H9 (cell line): ENCODE measurements around the gene TMEM237. TPM values are rescaled to one million over a fixed set of nuclear protein-coding genes. Genes with fewer than 3 reads are reported as not detected.

Experiments used
- DNase-seq: peaks from one replicate; pipeline ENCODE4 v3.0.0-alpha.2; 2017
- H2AFZ ChIP-seq: one replicate; pipeline ENCODE4 v1.6.1; 2013; ENCODE audit warnings: mild to moderate bottlenecking, low read length, control low read depth, moderate library complexity
- H2AK5ac ChIP-seq: 2 replicates; pipeline ENCODE4 v1.6.1; 2013; ENCODE audit warnings: low read length, control low read depth, mixed read lengths; ENCODE audit not compliant: insufficient read length
- H2BK120ac ChIP-seq: one replicate; pipeline ENCODE4 v1.6.1; 2013; ENCODE audit warnings: low read depth, mild to moderate bottlenecking, low read length, control low read depth, inconsistent platforms; ENCODE audit not compliant: poor library complexity, severe bottlenecking
- H2BK12ac ChIP-seq: 2 replicates; pipeline ENCODE4 v1.6.1; 2013; ENCODE audit warnings: low read length, control low read depth, mixed read lengths, low read depth; ENCODE audit not compliant: insufficient read length
- H2BK15ac ChIP-seq: 2 replicates; pipeline ENCODE4 v1.6.1; 2013; ENCODE audit warnings: low read depth, low read length, control low read depth
- H2BK20ac ChIP-seq: one replicate; pipeline ENCODE4 v1.6.1; 2013; ENCODE audit warnings: low read depth, mild to moderate bottlenecking, low read length, control low read depth, inconsistent platforms; ENCODE audit not compliant: poor library complexity, severe bottlenecking
- H2BK5ac ChIP-seq: 2 replicates; pipeline ENCODE4 v1.6.1; 2013; ENCODE audit warnings: low read length, control low read depth, mixed read lengths; ENCODE audit not compliant: insufficient read length
- H3K14ac ChIP-seq: 2 replicates; pipeline ENCODE4 v1.6.1; 2013; ENCODE audit warnings: low read length, control low read depth; ENCODE audit not compliant: insufficient read depth
- H3K18ac ChIP-seq: 2 replicates; pipeline ENCODE4 v1.6.1; 2013; ENCODE audit warnings: low read depth, mild to moderate bottlenecking, mixed read lengths, low read length, control low read depth; ENCODE audit not compliant: insufficient read length
- H3K23ac ChIP-seq: 2 replicates; pipeline ENCODE4 v1.6.1; 2013; ENCODE audit warnings: low read length, control low read depth, mixed read lengths, low read depth; ENCODE audit not compliant: insufficient read length
- H3K23me2 ChIP-seq: 2 replicates; pipeline ENCODE4 v1.6.1; 2013; ENCODE audit warnings: low read depth, mild to moderate bottlenecking, mixed read lengths, low read length, control low read depth; ENCODE audit not compliant: insufficient read length, poor library complexity, severe bottlenecking
- H3K27ac ChIP-seq: 2 replicates; pipeline ENCODE4 v1.5.1; 2013; ENCODE audit warnings: low read length, control low read depth, mixed read lengths, low read depth; ENCODE audit not compliant: insufficient read length
- H3K27me3 ChIP-seq: 2 replicates; pipeline ENCODE4 v1.6.1; 2013; ENCODE audit warnings: low read length, control low read depth, inconsistent platforms; ENCODE audit not compliant: insufficient read depth
- H3K4ac ChIP-seq: 2 replicates; pipeline ENCODE4 v1.6.1; 2013; ENCODE audit warnings: low read depth, mild to moderate bottlenecking, control low read depth, inconsistent platforms, low read length, moderate library complexity
- H3K4me1 ChIP-seq: 2 replicates; pipeline ENCODE4 v1.6.1; 2013; ENCODE audit warnings: low read length, control low read depth, inconsistent platforms; ENCODE audit not compliant: insufficient read depth
- H3K4me2 ChIP-seq: 2 replicates; pipeline ENCODE4 v1.6.1; 2013; ENCODE audit warnings: low read length, control low read depth, mixed read lengths; ENCODE audit not compliant: insufficient read length, insufficient read depth
- H3K56ac ChIP-seq: 2 replicates; pipeline ENCODE4 v1.6.1; 2013; ENCODE audit warnings: low read depth, mild to moderate bottlenecking, mixed read lengths, low read length, control low read depth; ENCODE audit not compliant: insufficient read length
- H3K79me1 ChIP-seq: 2 replicates; pipeline ENCODE4 v1.6.1; 2013; ENCODE audit warnings: low read depth, mild to moderate bottlenecking, moderate library complexity, low read length, control low read depth, inconsistent platforms; ENCODE audit not compliant: insufficient read depth, poor library complexity, severe bottlenecking
- H3K79me2 ChIP-seq: 2 replicates; pipeline ENCODE4 v1.6.1; 2013; ENCODE audit warnings: low read length, control low read depth, inconsistent platforms; ENCODE audit not compliant: insufficient read depth
- H3K9ac ChIP-seq: 2 replicates; pipeline ENCODE4 v1.6.1; 2013; ENCODE audit warnings: low read length, control low read depth, mixed read lengths; ENCODE audit not compliant: insufficient read length; ENCODE audit errors: extremely low read depth
- H3K9me3 ChIP-seq: one replicate; pipeline ENCODE4 v1.6.1; 2013; ENCODE audit warnings: low read depth, low read length, inconsistent platforms; ENCODE audit not compliant: control insufficient read depth
- H3T11ph ChIP-seq: one replicate; pipeline ENCODE4 v1.6.1; 2013; ENCODE audit warnings: mild to moderate bottlenecking, low read length, control low read depth, inconsistent platforms
- H4K20me1 ChIP-seq: one replicate; pipeline ENCODE4 v1.6.1; 2013; ENCODE audit not compliant: control insufficient read depth, insufficient read length, insufficient read depth
- H4K5ac ChIP-seq: 2 replicates; pipeline ENCODE4 v1.6.1; 2013; ENCODE audit warnings: low read depth, mild to moderate bottlenecking, mixed read lengths, low read length, control low read depth; ENCODE audit not compliant: insufficient read length
- H4K8ac ChIP-seq: replicated peaks from 2 replicates; pipeline ENCODE4 v1.6.1; 2013; ENCODE audit warnings: low read length, control low read depth, mixed read lengths, low read depth; ENCODE audit not compliant: insufficient read length
- H4K91ac ChIP-seq: 2 replicates; pipeline ENCODE4 v1.6.1; 2013; ENCODE audit warnings: low read depth, mild to moderate bottlenecking, moderate library complexity, mixed read lengths, low read length, control low read depth; ENCODE audit not compliant: insufficient read length
- H3K27ac Mint-ChIP-seq, 3 experiments: 2 replicates in 2 of 3; 3 replicates in 1 of 3; pipeline ENCODE4 v1.8.0; 2020 to 2021; ENCODE audit warnings: mixed read lengths in 3 of 3, mild to moderate bottlenecking in 1 of 3, moderate library complexity in 1 of 3
- H3K27me3 Mint-ChIP-seq: 2 replicates; pipeline ENCODE4 v1.8.0; 2021; ENCODE audit warnings: low read depth, mild to moderate bottlenecking, moderate library complexity, mixed read lengths
- H3K36me3 Mint-ChIP-seq, 3 experiments: 2 replicates in 2 of 3; 3 replicates in 1 of 3; pipeline ENCODE4 v1.8.0; 2020 to 2021; ENCODE audit warnings: low read depth in 3 of 3, mixed read lengths in 3 of 3; ENCODE audit not compliant: insufficient read depth in 1 of 3
- H3K4me1 Mint-ChIP-seq, 2 experiments: 2 replicates each; pipeline ENCODE4 v1.8.0; 2020; ENCODE audit warnings: mixed read lengths in 2 of 2
- H3K4me3 Mint-ChIP-seq, 2 experiments: 2 replicates in 1 of 2; 3 replicates in 1 of 2; pipeline ENCODE4 v1.8.0; 2020 to 2021; ENCODE audit warnings: mild to moderate bottlenecking in 2 of 2, mixed read lengths in 2 of 2, moderate library complexity in 1 of 2
- H3K9me3 Mint-ChIP-seq, 2 experiments: 2 replicates in 1 of 2; 3 replicates in 1 of 2; pipeline ENCODE4 v1.8.0; 2020; ENCODE audit warnings: mild to moderate bottlenecking in 2 of 2, mixed read lengths in 2 of 2, moderate library complexity in 1 of 2
- CTCF ChIP-seq: fragments of 200-600 bp; sonication (generic); conservative IDR thresholded peaks from 3 replicates; pipeline ENCODE4 v1.8.0; 2021; ENCODE audit warnings: antibody characterized with exemption, mild to moderate bottlenecking
- WGBS: extraction: QIAGEN DNeasy Blood & Tissue Kit; methylation state at CpG from one replicate; pipeline ENCODE4 v1.1.7; 2013; ENCODE audit warnings: missing lambda C conversion rate, low lambda C conversion rate, mixed read lengths; ENCODE audit not compliant: insufficient read length; ENCODE audit errors: extremely low coverage; 5-methylcytosine and 5-hydroxymethylcytosine counted together
- total RNA-seq: library from RNA; stranded (reverse); gene quantifications from 2 replicates; pipeline ENCODE4 v1.2.1, GENCODE V29; 2021

TMEM237 gene
- total RNA-seq, 1 experiment from 2014 or later = 37.7 TPM

DNA sequence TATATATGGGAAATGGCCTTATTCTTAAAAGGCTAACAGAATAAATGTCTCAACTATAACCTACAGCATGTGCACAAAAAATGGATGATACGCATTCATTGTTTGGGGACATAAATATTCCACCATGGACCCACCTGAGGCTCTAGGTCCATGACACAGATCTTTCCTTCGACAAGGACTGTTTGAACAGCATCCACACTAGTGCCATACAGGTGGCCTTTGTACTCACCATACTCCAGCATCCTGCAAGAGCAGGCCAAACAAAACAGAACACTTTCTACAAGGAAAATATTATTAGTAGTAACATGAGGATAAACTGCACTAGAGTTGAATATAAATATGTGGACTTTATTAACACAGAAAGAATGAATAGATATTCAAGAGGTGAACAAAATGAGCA is 6.1 kb upstream of the TMEM237 start:
- no peak overlapping the region for H2BK15ac ChIP-seq
- H3K4ac ChIP-seq = no peak overlapping the region
- H3K4me1 ChIP-seq = no peaks in the 10 kb centered on the region
- no peak for DNase-seq
- H3K9me3 ChIP-seq = no peaks in the 10 kb centered on the region
- no peak overlapping the region for H2BK20ac ChIP-seq
- H2BK12ac ChIP-seq = no peak overlapping the region
- H2AFZ ChIP-seq = no peak overlapping the region
- no peak overlapping the region for H3K23ac ChIP-seq
- no peaks in the 10 kb centered on the region for H3K79me1 ChIP-seq
- H3K4me1 Mint-ChIP-seq = peaks cover under 1 to 2% of the 10 kb centered on the region in 2 experiments; a peak in 2 of 4 replicates
- no peak overlapping the region for H2BK120ac ChIP-seq
- H2AK5ac ChIP-seq = no peak overlapping the region
- H3K4me2 ChIP-seq = no peak overlapping the region
- H3K27me3 Mint-ChIP-seq = no peaks in the 10 kb centered on the region
- H3K27ac ChIP-seq = no peak overlapping the region
- H4K91ac ChIP-seq = no peak overlapping the region
- no CpG with 5 or more reads among the region's 2 CpGs for WGBS
- H3K56ac ChIP-seq = no peak overlapping the region
- no peaks in the 10 kb centered on the region for H3K23me2 ChIP-seq
- H3K9ac ChIP-seq = no peak overlapping the region
- no peak overlapping the region for H3T11ph ChIP-seq
- no peak overlapping the region for H4K8ac ChIP-seq
- no peak overlapping the region for H3K4me3 Mint-ChIP-seq
- no peak overlapping the region for H3K14ac ChIP-seq
- H3K27ac Mint-ChIP-seq = no peak overlapping the region
- H3K36me3 Mint-ChIP-seq = no peaks in the 10 kb centered on the region
- H3K9me3 Mint-ChIP-seq = no peaks in the 10 kb centered on the region
- TF ChIP-seq CTCF = no peak
- H3K18ac ChIP-seq = no peak overlapping the region
- no peak overlapping the region for H4K5ac ChIP-seq
- H2BK5ac ChIP-seq = no peak overlapping the region
- no peaks in the 10 kb centered on the region for H3K79me2 ChIP-seq
- H4K20me1 ChIP-seq = no peaks in the 10 kb centered on the region
- no peaks in the 10 kb centered on the region for H3K27me3 ChIP-seq
